Upper lobe of right lung (tissue), 1 donor: Measurements from ENCODE around the gene OR8G1. TPM values are rescaled to one million over a fixed set of nuclear protein-coding genes. Genes with fewer than 3 reads are reported as not detected.
A peak's percentile ranks its signal among the peaks of the same experiment; 100 is the strongest.

Experiments used
- ATAC-seq: fragments of 200-7000 bp; cut with Tn5 transposase; one replicate; pipeline ENCODE4 v1.9.1; 2020; ENCODE audit warnings: mild to moderate bottlenecking, moderate library complexity
- DNase-seq: peaks from one replicate; pipeline ENCODE4 v3.0.0-alpha.2; 2020
- H3K27ac ChIP-seq: fragments of 200-600 bp; one replicate; pipeline ENCODE4 v1.8.0; 2022
- H3K27me3 ChIP-seq: fragments of 200-600 bp; one replicate; pipeline ENCODE4 v1.8.0; 2022; ENCODE audit warnings: mild to moderate bottlenecking
- H3K36me3 ChIP-seq: fragments of 200-600 bp; one replicate; pipeline ENCODE4 v1.8.0; 2022
- H3K4me1 ChIP-seq: fragments of 200-600 bp; one replicate; pipeline ENCODE4 v1.8.0; 2022
- H3K4me3 ChIP-seq: fragments of 200-600 bp; one replicate; pipeline ENCODE4 v1.8.0; 2022; ENCODE audit warnings: mild to moderate bottlenecking
- H3K9me3 ChIP-seq: fragments of 200-600 bp; one replicate; pipeline ENCODE4 v1.8.0; 2022
- intact Hi-C: fragments of 100-400 bp; cut with DNase I; formaldehyde crosslinking; loops from one replicate; pipeline ENCODE4 v1.11.0; 2022
- total RNA-seq: library from RNA; stranded (reverse); fragmentation: NEBNext Ultra II Directional; extraction: Animal tissue kit (Norgen Biotek cat#: 25700); gene quantifications from one replicate; pipeline ENCODE4 v1.2.1, GENCODE V29; 2021
- TF ChIP-seq, protein P1 (sequence below): fragments of 200-600 bp; IDR thresholded peaks from one replicate; pipeline ENCODE4 v1.8.0; 2022; ENCODE audit warnings: antibody characterized with exemption
- donor health status: DM: no; HTN: yes; CAD: no; lungs with severe emphysema.

Gene OR8G1
- total RNA-seq, 1 donor from 2014 or later, result not detected

DNA sequence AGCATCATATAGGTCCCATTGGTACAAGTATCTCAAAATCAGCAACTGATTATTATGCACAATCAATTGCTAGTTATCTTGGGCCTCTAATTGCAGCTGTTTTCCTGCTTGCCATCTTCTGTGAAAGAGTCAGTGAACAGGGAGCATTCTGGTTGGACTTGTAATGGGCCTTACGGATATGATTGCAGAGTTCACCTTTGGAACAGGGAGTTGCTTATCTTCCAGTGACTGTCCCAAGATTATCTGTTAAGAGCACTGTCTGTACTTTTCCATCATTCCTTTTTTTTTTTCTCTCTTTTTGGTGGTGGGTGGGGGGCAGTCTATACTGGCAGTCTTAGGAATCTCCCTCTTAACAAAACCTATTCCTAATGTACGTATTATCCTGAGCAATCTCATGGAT, 33.1 kb downstream of the OR8G1 start:
- Histone ChIP-seq H3K27ac (no peak overlapping the region), H3K27me3 (no peaks in the 10 kb centered on the region), H3K4me1 (no peaks in the 10 kb centered on the region), H3K36me3 (no peaks in the 10 kb centered on the region), H3K4me3 (no peak overlapping the region), H3K9me3 (no peaks in the 10 kb centered on the region)
- intact Hi-C loops, result no loop called here
- TF ChIP-seq, protein P1, sequence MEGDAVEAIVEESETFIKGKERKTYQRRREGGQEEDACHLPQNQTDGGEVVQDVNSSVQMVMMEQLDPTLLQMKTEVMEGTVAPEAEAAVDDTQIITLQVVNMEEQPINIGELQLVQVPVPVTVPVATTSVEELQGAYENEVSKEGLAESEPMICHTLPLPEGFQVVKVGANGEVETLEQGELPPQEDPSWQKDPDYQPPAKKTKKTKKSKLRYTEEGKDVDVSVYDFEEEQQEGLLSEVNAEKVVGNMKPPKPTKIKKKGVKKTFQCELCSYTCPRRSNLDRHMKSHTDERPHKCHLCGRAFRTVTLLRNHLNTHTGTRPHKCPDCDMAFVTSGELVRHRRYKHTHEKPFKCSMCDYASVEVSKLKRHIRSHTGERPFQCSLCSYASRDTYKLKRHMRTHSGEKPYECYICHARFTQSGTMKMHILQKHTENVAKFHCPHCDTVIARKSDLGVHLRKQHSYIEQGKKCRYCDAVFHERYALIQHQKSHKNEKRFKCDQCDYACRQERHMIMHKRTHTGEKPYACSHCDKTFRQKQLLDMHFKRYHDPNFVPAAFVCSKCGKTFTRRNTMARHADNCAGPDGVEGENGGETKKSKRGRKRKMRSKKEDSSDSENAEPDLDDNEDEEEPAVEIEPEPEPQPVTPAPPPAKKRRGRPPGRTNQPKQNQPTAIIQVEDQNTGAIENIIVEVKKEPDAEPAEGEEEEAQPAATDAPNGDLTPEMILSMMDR, result no peak
- no peak for ATAC-seq
- no peak for DNase-seq

DNA sequence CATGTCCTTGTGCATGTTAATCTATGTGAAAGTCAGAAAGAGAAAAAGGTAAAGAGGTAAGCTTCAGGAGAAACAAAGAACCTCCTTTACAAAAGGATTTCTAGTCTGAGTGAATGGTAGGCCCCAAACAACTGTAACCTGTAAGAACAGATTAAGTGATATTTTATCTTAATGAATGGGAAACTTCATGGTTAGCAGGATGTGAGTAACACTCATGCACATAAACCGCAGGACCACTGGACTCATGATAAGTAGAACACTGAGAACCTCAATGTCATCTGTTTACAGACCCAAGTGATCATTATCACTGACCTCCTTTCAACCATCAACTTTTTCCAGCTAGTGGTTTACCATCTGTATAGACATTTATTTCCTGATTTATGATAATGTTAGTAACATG, 35.2 kb downstream of the OR8G1 start:
- no peaks in the 10 kb centered on the region for H3K4me1 ChIP-seq
- H3K4me3 ChIP-seq, result no peak overlapping the region
- H3K27ac ChIP-seq, result no peak overlapping the region
- intact Hi-C loops, result no loop called here
- ATAC-seq (no peak), DNase-seq (no peak)
- no peaks in the 10 kb centered on the region for H3K27me3 ChIP-seq
- no peaks in the 10 kb centered on the region for H3K36me3 ChIP-seq
- H3K9me3 ChIP-seq, result no peaks in the 10 kb centered on the region
- TF ChIP-seq, protein P1, result no peak

DNA sequence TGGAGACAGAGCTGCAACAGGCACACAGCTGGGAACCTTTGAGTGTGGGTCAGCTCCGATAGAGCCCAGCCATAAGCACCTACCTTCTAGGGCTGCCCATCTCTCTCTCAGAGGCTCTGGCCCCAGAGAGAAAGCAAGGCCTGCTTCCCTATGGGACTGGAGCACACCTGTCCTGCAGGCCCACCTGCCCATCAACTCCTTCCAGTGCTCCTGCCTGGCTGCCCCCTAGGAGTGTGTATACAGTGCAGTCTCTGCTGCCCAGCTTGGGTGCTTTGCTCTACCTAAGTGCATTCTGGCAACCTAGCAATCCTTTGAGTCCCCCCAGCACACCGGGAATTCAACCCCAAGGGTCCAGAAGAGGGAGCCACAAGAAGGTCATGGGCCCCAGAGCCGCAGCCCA, 36.3 kb downstream of the OR8G1 start:
- H3K27ac ChIP-seq, result no peak overlapping the region
- H3K9me3 ChIP-seq, result no peaks in the 10 kb centered on the region
- H3K36me3 ChIP-seq, result no peaks in the 10 kb centered on the region
- H3K27me3 ChIP-seq, result no peaks in the 10 kb centered on the region
- intact Hi-C loops, result no loop called here
- ATAC-seq, result peak; percentile 41
- TF ChIP-seq, protein P1, result no peak
- H3K4me3 ChIP-seq, result no peak overlapping the region
- no peak for DNase-seq
- no peaks in the 10 kb centered on the region for H3K4me1 ChIP-seq

DNA sequence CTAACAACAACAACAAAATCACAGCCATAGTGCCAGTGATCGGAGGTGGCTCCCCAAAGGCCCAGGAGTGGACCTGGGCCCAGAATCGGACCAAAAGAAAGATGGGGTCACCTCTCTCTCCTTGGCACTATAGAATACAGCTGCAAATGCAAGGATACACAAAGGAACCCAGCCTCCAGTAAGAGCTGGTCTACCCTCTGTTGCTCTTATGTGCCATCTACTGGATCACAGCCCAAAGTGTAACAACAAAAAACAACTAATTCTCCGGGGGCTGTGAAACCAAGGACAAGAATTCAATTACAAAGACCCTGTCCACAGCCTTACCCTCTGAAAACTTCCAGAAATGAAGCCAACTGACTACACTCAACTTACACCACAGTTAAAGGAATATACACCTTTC, 36.9 kb downstream of the OR8G1 start:
- no peak for DNase-seq
- no peak overlapping the region for H3K27ac ChIP-seq
- ATAC-seq, result peak; percentile 58
- intact Hi-C loops, result no loop called here
- no peak overlapping the region for H3K4me3 ChIP-seq
- H3K9me3 ChIP-seq, result no peaks in the 10 kb centered on the region
- no peaks in the 10 kb centered on the region for H3K36me3 ChIP-seq
- no peaks in the 10 kb centered on the region for H3K27me3 ChIP-seq
- no peaks in the 10 kb centered on the region for H3K4me1 ChIP-seq
- TF ChIP-seq, protein P1, result no peak

DNA sequence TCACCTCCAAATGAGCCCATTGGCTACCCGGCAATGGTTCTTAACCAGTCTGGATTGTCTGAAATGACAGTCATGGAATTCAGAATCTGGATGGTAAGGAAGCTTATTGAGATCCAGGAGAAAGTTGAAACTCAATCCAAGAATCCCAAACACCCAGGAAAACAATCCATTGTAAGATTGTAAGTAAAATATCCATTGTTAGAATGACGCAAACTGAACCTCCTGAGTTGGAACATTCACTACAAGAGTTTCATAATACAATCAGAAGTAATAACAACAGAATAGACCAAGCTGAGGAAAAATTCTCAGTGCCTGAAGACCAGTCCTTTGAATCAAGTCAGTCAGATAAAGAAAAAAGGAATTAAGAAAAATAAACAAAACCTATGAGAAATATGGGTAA, 37.4 kb downstream of the OR8G1 start:
- Histone ChIP-seq H3K36me3 (no peaks in the 10 kb centered on the region), H3K9me3 (no peaks in the 10 kb centered on the region), H3K4me3 (no peak overlapping the region), H3K4me1 (no peaks in the 10 kb centered on the region), H3K27me3 (no peaks in the 10 kb centered on the region), H3K27ac (no peak overlapping the region)
- ATAC-seq, result no peak
- DNase-seq, result no peak
- TF ChIP-seq, protein P1, result no peak
- intact Hi-C loops, result no loop called here

DNA sequence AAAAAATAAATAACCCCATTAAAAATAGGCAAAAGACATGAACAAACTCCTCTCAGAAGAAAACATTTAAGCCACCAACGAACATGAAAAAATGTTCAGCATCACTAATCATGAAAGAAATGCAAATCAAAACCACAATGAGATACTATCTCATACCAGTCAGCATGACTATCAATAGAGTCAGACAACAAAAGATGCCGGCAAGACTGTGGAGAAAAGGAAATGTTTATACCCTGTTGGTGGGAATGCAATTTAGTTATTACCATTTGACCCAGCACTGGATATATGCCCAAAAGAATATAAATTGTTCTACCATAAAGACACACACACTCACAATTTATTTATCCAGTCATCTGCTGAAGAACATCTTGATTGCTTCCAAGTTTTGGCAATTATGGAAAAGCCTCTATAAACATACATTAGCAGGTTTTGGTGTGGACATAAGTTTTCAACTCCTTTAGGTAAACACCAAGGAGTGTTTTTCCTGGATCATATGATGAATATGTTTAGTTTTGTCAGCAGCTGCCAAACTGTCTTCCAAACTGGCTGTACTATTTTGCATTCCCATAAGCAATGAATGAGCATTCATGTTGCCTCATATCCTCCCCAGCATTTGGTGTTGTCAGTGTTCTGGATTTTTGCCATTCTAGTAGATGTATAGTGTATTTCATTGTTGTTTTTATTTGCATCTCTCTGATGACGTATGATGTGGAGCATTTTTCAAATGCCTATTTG, 44.9 kb downstream of the OR8G1 start:
- ATAC-seq, result no peak
- peaks cover 4% of the 10 kb centered on the region for H3K9me3 ChIP-seq
- H3K36me3 ChIP-seq, result no peaks in the 10 kb centered on the region
- intact Hi-C loops, result no loop called here
- no peak overlapping the region for H3K4me3 ChIP-seq
- TF ChIP-seq, protein P1, result no peak
- no peak for DNase-seq
- no peak overlapping the region for H3K27ac ChIP-seq
- H3K27me3 ChIP-seq, result no peaks in the 10 kb centered on the region
- no peaks in the 10 kb centered on the region for H3K4me1 ChIP-seq
